Stimulated activated naive B cell treated with anti-CD40 and anti-IgM and Interleukin-4, amounts not matched to agents 10 μg/mL and 1 μg/mL and 100 μg/mL, for 72 hours (primary cell): Measurements from ENCODE around the gene CCL19.

Experiments
- ATAC-seq, 2 donors: fragments of 150-1000 bp; cut with Tn5 transposase; replicated peaks; 2 replicates each; pipeline ENCODE4 v1.10.0; 2021; ENCODE audit warnings: moderate library complexity in 1 of 2
- DNase-seq: peaks from one replicate; pipeline ENCODE4 v3.0.0; 2021
- H3K27ac Mint-ChIP-seq: one replicate; pipeline ENCODE4 v1.8.0; 2022; ENCODE audit warnings: mild to moderate bottlenecking, mixed read lengths
- H3K27me3 Mint-ChIP-seq, 2 donors: one replicate each; pipeline ENCODE4 v1.8.0; 2022; ENCODE audit warnings: mixed read lengths in 2 of 2
- H3K36me3 Mint-ChIP-seq, 2 donors: one replicate each; pipeline ENCODE4 v1.8.0; 2022; ENCODE audit warnings: mixed read lengths in 2 of 2, mild to moderate bottlenecking in 1 of 2
- H3K4me1 Mint-ChIP-seq, 2 donors: one replicate each; pipeline ENCODE4 v1.8.0; 2022; ENCODE audit warnings: mixed read lengths in 2 of 2, mild to moderate bottlenecking in 1 of 2
- H3K4me3 Mint-ChIP-seq, 2 donors: one replicate each; pipeline ENCODE4 v1.8.0; 2022; ENCODE audit warnings: mild to moderate bottlenecking in 2 of 2, mixed read lengths in 2 of 2, moderate library complexity in 1 of 2
- H3K9me3 Mint-ChIP-seq, 2 donors: one replicate each; pipeline ENCODE4 v1.8.0; 2022; ENCODE audit warnings: mixed read lengths in 2 of 2, mild to moderate bottlenecking in 1 of 2

CCL19 gene

GRCh38 chr9:34662526-34663302 is 28.4 kb downstream of the CCL19 start, which contains the start of gene CCL27:
Gene CCL27 (minus strand): TSS chr9:34662657. CDS start chr9:34662633, 24 bp downstream.
- no peak for ATAC-seq
- Mint-ChIP-seq H3K36me3 (peaks cover 6 to 11% of the 10 kb centered on the region in 2 donors), H3K4me1 (peaks cover 10 to 21% of the 10 kb centered on the region in 2 donors), H3K9me3 (no peaks in the 10 kb centered on the region), H3K27me3 (no peaks in the 10 kb centered on the region), H3K27ac (no peak within 1 kb of the TSS), H3K4me3 (no peak within 1 kb of the TSS)
- DNase-seq = no peak

DNA sequence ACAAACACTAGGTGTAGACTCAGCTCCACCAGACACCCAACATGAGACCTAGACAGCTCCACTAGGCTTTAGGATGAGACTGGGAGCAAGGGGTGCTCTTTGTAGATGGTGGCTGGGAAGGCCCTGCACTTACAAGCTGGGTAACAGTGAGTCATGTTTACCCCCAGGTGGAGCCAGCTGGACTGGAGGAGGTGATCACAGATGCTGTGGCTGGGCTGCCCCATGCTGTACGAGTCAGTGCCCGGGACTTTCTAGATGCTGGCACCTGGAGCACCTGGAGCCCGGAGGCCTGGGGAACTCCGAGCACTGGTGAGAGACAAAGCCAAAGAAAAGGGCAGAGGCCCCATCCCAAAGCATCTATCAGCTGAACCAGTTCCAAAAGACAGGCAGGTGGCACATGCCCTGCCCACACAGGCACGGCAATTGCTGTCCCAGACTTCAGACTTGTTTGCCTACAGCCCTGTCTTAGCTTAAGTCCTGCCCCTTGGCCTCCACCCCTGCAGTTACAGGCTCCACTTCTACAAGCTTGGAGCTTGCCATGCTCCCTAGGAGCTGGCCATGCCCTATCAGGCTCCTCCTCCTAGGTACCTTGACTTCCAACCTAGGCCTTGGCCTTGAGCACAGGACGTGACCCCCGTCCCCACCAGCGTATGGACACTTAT is 31.4 kb downstream of the CCL19 start:
- H3K4me1 Mint-ChIP-seq = peaks cover 7 to 10% of the 10 kb centered on the region in 2 donors
- ATAC-seq = no peak
- H3K27me3 Mint-ChIP-seq = no peaks in the 10 kb centered on the region
- H3K4me3 Mint-ChIP-seq = no peak overlapping the region
- no peaks in the 10 kb centered on the region for H3K9me3 Mint-ChIP-seq
- H3K27ac Mint-ChIP-seq = no peak overlapping the region
- no peak for DNase-seq
- peaks cover 6 to 18% of the 10 kb centered on the region in 2 donors for H3K36me3 Mint-ChIP-seq

DNA sequence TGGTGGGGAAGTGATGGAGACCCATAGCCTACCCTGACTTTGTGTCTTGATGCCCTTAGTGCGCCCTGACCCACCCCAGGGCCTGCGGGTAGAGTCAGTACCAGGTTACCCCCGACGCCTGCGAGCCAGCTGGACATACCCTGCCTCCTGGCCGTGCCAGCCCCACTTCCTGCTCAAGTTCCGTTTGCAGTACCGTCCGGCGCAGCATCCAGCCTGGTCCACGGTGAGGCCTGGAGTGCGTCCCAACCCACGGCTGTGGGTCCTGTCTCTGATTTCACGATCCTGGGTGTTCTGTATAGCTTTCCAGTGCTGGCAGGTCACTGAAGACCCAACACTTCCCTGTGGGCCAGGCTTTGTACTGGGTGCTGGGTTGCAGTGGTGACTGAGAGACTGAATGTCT is 32.6 kb downstream of the CCL19 start:
- no peak overlapping the region for H3K4me3 Mint-ChIP-seq
- H3K27ac Mint-ChIP-seq = no peak overlapping the region
- ATAC-seq (no peak), DNase-seq (no peak)
- no peaks in the 10 kb centered on the region for H3K4me1 Mint-ChIP-seq
- no peaks in the 10 kb centered on the region for H3K9me3 Mint-ChIP-seq
- H3K27me3 Mint-ChIP-seq = no peaks in the 10 kb centered on the region
- peaks cover 4 to 18% of the 10 kb centered on the region in 2 donors for H3K36me3 Mint-ChIP-seq

DNA sequence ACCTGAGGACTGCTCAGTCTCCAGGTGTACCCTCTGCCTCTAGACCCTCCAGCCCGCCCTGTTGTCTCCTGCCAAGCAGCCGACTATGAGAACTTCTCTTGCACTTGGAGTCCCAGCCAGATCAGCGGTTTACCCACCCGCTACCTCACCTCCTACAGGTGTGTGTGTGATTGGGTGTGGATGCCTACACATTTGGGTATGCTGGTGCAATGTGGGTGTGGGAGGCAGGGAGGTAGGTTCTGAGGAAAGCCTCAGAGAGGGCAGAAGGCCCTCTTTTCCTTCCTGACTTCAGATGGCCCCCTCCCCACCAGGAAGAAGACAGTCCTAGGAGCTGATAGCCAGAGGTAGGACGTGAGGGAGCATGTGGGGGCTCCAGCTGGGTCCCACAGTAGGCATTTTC is 34.1 kb downstream of the CCL19 start:
- Mint-ChIP-seq H3K4me1 (peaks cover 9 to 13% of the 10 kb centered on the region in 2 donors), H3K27me3 (no peaks in the 10 kb centered on the region), H3K4me3 (no peak overlapping the region), H3K36me3 (peaks cover 8 to 21% of the 10 kb centered on the region in 2 donors), H3K9me3 (no peaks in the 10 kb centered on the region), H3K27ac (no peak overlapping the region)
- DNase-seq (no peak), ATAC-seq (no peak)

DNA sequence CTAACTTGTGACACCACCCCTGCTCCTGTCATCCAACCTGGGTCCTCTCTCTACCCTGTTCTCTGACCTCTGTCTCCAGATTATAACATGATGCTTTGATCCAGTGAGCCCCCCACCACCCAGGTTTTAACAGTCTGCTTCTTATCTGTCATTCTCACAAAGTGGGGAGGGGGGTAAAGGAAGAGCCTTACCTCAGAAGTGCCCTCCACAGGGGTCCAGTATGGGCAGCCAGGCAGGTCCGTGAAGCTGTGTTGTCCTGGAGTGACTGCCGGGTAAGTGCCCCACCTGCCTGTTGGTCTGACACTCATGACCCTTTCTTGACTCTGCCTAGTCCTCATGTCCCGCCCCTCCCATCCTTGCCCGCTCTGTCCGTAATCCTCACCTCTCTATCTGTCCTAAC is 35.7 kb downstream of the CCL19 start:
- H3K27ac Mint-ChIP-seq = no peak overlapping the region
- H3K9me3 Mint-ChIP-seq = no peaks in the 10 kb centered on the region
- peaks cover 9 to 27% of the 10 kb centered on the region in 2 donors for H3K4me1 Mint-ChIP-seq
- H3K4me3 Mint-ChIP-seq = no peak overlapping the region
- no peaks in the 10 kb centered on the region for H3K27me3 Mint-ChIP-seq
- DNase-seq = no peak
- H3K36me3 Mint-ChIP-seq = peaks cover 7 to 10% of the 10 kb centered on the region in 2 donors
- ATAC-seq = no peak

- Mint-ChIP-seq H3K27ac (no peak overlapping the region), H3K9me3 (no peaks in the 10 kb centered on the region), H3K27me3 (no peaks in the 10 kb centered on the region), H3K36me3 (peaks cover 12 to 13% of the 10 kb centered on the region in 2 donors), H3K4me1 (peaks cover 9 to 32% of the 10 kb centered on the region in 2 donors), H3K4me3 (no peak overlapping the region)
- ATAC-seq = no peak
- no peak for DNase-seq
These were observed 36.6 kb downstream of the CCL19 start for GRCh38 chr9:34654323-34655051.

- Mint-ChIP-seq H3K9me3 (no peaks in the 10 kb centered on the region), H3K4me3 (peak overlapping the region in 1 of 2 donors; percentile 8), H3K27me3 (no peaks in the 10 kb centered on the region), H3K4me1 (peaks cover 14 to 43% of the 10 kb centered on the region in 2 donors), H3K36me3 (peaks cover 23 to 24% of the 10 kb centered on the region in 2 donors), H3K27ac (peak overlapping the region; percentile 14)
- ATAC-seq = no peak
- no peak for DNase-seq
These were observed 37.7 kb downstream of the CCL19 start for GRCh38 chr9:34653151-34654072.

DNA sequence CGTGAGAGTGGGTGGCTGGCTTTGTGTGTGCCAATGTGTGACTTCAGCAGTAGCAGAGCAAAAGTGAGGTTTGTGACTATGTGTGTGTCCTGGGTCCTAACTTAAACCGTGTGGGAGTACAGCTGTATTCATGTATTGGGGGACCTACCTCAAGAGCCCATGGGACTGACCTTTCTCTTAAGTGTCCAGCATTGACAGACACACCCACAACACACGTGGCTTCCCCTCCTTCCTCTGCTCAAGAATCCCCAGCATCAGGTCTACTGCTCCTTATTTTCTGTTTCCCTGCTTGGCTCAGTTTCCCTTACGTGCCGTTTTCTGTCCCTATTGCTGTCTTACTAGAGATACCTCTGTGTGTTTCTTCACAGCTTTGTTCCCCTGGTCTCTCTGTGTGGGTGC is 38.5 kb downstream of the CCL19 start:
- H3K27me3 Mint-ChIP-seq = no peaks in the 10 kb centered on the region
- H3K27ac Mint-ChIP-seq = peak overlapping the region; percentile 14
- no peaks in the 10 kb centered on the region for H3K9me3 Mint-ChIP-seq
- peaks cover 27 to 31% of the 10 kb centered on the region in 2 donors for H3K36me3 Mint-ChIP-seq
- H3K4me3 Mint-ChIP-seq = no peak overlapping the region
- ATAC-seq = no peak
- peaks cover 22 to 51% of the 10 kb centered on the region in 2 donors for H3K4me1 Mint-ChIP-seq
- no peak for DNase-seq

DNA sequence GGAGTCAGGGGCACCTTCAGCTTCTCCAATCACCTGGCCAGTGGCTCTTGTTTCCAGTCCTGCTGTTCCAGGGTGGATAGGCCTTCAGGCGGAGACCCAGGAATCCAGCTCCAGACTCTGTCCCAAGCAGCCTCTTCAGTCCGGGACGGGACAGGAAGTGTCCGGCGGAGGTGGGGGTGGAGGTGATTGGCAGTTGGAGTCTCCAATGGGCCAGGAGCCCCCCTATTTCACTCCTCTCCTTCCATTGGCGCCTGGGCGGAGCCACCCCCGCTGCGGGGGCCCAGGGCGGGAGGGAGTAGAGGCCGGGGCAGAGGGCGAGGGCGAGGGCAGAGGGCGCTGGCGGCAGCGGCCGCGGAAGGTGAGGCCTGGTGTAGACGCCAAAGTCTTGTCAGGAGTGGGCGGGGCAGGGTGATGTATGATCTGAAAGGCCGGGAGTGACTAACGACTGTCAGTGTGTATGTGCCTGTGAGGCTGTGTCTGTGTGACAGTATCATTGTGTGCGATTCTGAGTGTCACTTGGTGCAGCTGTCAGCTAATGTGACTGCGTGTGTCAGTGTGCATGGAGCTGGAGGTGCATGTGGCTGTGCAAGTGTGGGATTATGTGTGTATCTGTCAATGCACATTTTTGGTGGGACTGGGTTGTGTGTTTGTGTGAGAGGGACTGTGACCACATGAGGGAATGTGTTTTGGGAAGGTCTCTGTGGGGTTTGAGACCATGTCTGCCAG is 39.0 kb downstream of the CCL19 start, which contains the start of gene IL11RA:
TSS of gene IL11RA (plus strand) at position 310 of the 726 bp plus-strand sequence. CDS start 3,033 bp downstream, outside the sequence.
- no peaks in the 10 kb centered on the region for H3K27me3 Mint-ChIP-seq
- no peaks in the 10 kb centered on the region for H3K9me3 Mint-ChIP-seq
- ATAC-seq (peak; percentile 65 to 68), DNase-seq (no peak)
- peaks cover 27 to 35% of the 10 kb centered on the region in 2 donors for H3K36me3 Mint-ChIP-seq
- H3K4me1 Mint-ChIP-seq = peaks cover 27 to 56% of the 10 kb centered on the region in 2 donors
- H3K27ac Mint-ChIP-seq = peak within 1 kb of the TSS; percentile 14
- peak within 1 kb of the TSS in 1 of 2 donors; percentile 8 for H3K4me3 Mint-ChIP-seq

DNA sequence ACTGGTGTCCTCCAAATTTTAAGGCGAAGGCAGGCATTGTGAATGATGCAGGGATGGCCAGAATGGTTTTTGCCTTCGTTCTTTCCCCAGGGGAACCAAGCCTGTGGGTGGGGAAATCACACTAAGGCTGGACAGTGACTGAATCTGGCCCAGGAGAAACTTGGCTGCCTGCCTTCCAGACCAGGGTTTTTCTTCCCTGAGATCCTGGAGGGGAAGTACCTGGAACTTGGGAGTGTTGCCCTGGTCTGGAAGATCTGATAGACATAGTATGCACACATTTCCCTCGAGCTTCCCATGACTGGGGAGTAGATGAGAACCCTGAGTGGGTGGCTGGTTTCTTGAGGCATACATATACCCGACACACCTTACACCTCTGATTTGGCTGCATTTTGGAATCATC is 39.8 kb downstream of the CCL19 start:
- no peak for ATAC-seq
- no peak for DNase-seq
- peaks cover 27 to 35% of the 10 kb centered on the region in 2 donors for H3K36me3 Mint-ChIP-seq
- H3K27ac Mint-ChIP-seq = no peak overlapping the region
- no peak overlapping the region for H3K4me3 Mint-ChIP-seq
- H3K9me3 Mint-ChIP-seq = no peaks in the 10 kb centered on the region
- H3K27me3 Mint-ChIP-seq = no peaks in the 10 kb centered on the region
- H3K4me1 Mint-ChIP-seq = peaks cover 28 to 60% of the 10 kb centered on the region in 2 donors

GRCh38 chr9:34650816-34651215 is 40.3 kb downstream of the CCL19 start:
- H3K4me3 Mint-ChIP-seq = no peak overlapping the region
- no peak for ATAC-seq
- no peak for DNase-seq
- H3K27ac Mint-ChIP-seq = no peak overlapping the region
- H3K4me1 Mint-ChIP-seq = peaks cover 31 to 64% of the 10 kb centered on the region in 2 donors
- H3K27me3 Mint-ChIP-seq = no peaks in the 10 kb centered on the region
- H3K36me3 Mint-ChIP-seq = peaks cover 27 to 35% of the 10 kb centered on the region in 2 donors
- no peaks in the 10 kb centered on the region for H3K9me3 Mint-ChIP-seq

GRCh38 chr9:34648673-34649072 is 42.4 kb downstream of the CCL19 start:
- ATAC-seq (no peak), DNase-seq (no peak)
- no peaks in the 10 kb centered on the region for H3K9me3 Mint-ChIP-seq
- no peak overlapping the region for H3K27ac Mint-ChIP-seq
- H3K27me3 Mint-ChIP-seq = no peaks in the 10 kb centered on the region
- H3K36me3 Mint-ChIP-seq = peaks cover 27 to 28% of the 10 kb centered on the region in 2 donors
- H3K4me3 Mint-ChIP-seq = peak overlapping the region in 1 of 2 donors; percentile 46
- H3K4me1 Mint-ChIP-seq = peaks cover 31 to 64% of the 10 kb centered on the region in 2 donors

DNA sequence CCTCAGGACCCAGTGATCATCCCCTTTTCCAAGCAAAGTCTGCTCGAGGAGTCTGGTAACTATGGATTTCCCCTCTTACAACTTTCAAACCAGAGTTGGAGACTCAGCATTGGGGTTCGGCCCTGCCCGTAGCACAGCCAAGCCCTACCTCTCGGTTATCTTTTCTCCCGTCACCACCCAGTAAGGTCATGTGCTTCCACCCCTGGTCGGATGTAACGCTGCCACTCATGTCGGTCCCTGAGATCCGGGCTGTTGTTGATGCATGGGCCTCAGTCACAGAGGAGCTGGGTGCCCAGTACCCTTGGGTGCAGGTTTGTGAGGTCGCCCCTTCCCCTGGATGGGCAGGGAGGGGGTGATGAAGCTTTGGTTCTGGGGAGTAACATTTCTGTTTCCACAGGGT is 43.4 kb downstream of the CCL19 start:
- no peak for DNase-seq
- H3K36me3 Mint-ChIP-seq = peaks cover 24 to 28% of the 10 kb centered on the region in 2 donors
- H3K27ac Mint-ChIP-seq = peak overlapping the region; percentile 88
- H3K9me3 Mint-ChIP-seq = no peaks in the 10 kb centered on the region
- peak overlapping the region; percentile 88 to 95 for H3K4me3 Mint-ChIP-seq
- peaks cover 26 to 57% of the 10 kb centered on the region in 2 donors for H3K4me1 Mint-ChIP-seq
- H3K27me3 Mint-ChIP-seq = no peaks in the 10 kb centered on the region
- no peak for ATAC-seq
